Frontal cortex (tissue), 4 donors: ENCODE measurements around the gene B4GALNT3. TPM values are rescaled to one million over a fixed set of nuclear protein-coding genes. Genes with fewer than 3 reads are reported as not detected.

Experiments
- DNase-seq, 2 donors: peaks; one replicate each; pipeline ENCODE4 v3.0.0; 2012; ENCODE audit warnings: low spot score in 2 of 2
- FAIRE-seq: peaks from 2 replicates; lab custom pipeline; 2012; peaks lifted over from hg19 to GRCh38; lab: Jason Lieb, UNC
- total RNA-seq: library from RNA; depleted of rRNA; stranded (reverse); fragments of >200 nt; gene quantifications from one replicate; pipeline ENCODE4 v1.2.3, GENCODE V29; 2014
- donor health status: control.
- donor health status: control.
- donor health status: control.

The B4GALNT3 gene
- total RNA-seq, 1 donor from 2014 or later: 2.4 TPM

DNA sequence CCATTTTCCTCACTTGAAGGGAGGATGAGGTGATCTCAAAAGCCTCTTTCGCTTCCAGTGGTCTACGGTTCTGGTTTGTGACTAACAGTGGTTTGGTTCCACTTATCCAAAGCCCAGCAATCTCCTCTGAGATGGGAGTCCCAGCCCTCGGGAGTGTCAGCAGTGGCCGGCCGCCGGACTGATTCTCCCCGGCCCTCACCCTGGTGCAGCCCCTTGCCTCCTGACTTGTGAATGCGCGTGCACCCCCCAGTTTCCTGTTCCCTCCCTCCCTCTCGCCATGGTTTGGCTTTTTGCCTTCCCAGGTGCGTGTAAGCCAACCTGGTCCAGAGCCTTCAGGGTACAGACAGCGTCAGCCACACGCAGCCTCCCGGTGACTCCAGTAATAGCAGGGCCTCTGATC lies 74.5 kb downstream of the B4GALNT3 start:
- FAIRE-seq (no peak), DNase-seq (no peak)

DNA sequence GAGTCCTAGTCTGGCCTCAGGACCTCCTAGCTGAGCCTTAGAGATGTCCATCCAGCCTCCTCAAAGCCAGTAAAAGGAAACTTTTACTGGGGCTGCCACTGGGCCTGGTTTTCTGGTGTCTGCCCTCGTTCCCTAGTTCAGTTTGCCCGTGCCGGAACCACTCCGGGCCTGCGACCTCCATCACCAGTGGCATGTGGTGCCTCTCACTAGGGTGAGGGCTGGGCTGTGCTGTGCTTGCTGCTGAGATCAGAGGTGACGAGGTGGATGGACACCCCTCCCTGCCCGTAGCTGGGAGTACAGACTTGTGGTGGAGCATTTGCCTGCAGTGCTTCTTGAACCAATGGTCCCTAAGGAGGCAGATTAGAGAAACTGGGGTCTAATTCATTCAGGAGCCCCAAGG lies 75.7 kb downstream of the B4GALNT3 start:
- FAIRE-seq (no peak), DNase-seq (no peak)

DNA sequence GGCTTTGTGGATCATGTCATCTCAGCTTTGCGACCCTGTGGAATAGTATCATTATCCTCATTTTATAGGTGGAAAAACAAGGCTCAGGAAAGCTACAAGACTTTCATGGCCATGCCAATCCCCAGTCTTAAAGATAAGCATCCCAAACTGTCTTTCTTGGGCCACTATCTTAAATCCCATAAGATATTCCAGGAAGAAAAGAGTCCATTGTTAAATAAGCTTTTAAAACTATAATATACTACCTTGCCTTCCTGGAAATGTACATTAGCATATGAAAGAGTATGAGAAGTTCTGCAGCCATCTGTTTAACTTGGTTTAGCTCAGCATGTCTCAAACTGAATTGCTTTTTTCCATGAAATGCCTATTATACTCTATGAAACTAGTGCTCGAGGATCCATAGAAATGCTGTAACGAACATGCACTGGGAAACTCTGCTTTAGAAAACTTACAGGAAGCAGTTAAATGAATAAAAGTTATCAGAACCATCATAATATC lies 77.1 kb downstream of the B4GALNT3 start:
- DNase-seq (no peak), FAIRE-seq (no peak)

DNA sequence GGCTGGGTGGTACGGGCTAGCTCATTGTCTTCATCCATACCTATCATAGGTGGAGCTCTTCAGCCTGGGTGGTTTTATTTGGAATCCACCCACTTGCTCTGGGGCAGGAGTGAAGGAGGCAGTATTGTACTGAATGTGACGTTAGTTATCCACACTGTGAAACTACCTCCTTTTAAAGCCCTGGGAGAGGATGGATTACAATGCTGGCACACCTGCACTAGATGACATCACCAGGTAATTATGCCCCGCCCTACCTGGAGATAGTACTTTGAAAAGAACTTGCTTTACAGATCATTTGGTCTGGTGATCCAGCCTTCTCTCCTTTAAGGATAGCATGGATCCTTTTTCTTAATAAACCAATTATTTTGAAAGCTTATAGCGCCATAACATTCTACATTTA lies 78.0 kb downstream of the B4GALNT3 start:
- DNase-seq (no peak), FAIRE-seq (no peak)

DNA sequence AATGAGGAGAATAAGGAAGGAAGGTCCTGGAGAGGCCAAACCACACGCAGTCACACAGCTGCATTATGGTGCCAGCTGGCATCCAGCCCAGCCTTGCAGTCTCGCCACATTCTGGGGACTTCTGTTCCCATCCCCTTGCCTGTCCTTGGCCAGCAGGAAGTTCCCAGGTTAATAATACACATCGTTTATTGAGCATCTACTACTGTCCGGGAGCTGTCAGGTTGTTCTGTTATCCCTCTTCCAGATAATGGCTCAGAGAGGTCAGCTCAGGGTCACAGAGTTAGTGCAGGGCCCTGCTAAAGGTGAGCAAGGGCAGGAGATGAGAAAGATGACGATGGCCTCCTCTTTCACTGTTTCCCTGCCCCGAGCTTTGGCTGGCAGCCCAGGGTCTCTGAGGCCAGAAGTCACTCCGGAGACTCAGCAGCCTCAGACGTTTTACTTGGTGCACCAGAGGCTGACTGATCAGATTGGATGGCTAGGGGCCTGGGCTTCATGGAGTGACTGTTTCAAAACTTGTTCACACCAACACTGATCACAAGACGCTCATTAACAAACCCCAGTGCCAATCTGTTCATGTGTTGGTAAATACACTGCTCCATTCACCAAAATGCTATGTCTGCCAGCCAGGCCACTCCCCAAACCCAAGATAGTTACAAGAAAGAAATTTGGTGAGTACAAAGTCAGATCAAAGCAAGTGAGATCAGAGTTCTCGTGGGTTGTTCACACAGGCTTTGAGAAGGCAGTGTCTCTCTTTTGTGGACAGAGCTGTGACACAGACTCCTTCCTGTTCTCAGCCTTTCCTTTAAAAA lies 79.2 kb downstream of the B4GALNT3 start:
- DNase-seq: no peak
- no peak for FAIRE-seq

DNA sequence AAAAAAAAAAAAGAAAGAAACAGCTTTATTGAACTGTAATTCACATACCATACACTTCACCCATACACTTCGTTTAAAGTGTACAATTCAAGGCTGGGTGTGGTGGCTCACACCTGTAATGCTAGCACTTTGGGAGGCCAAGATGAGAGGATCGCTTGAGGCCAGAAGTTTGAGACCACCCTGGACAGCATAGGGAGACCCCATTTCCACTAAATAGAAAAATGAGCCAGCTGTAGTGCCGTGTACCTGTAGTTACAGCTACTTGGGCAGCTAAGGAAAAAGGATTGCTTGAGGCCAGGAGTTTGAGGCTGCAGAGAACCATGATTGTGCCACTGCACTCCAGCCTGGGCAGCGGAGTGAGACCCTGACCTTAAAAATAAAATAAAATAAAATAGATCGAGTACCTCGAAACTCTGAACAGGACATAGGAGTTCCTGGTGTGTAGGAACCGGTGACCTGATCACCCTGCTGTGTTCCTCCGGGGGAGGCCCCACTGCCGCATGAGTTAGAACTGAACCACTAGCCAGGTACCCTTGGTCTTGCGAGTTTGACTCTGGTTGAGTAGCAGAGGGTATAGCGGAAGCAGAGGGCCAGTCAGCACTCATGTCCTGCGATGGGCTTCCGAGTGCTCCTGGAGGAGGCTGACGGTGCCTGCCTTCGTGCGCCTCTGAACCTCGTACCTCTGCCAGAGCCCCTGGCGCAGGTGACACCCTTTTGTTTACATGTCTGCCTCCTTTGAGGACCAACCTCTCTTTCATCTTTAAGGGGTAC lies 80.0 kb downstream of the B4GALNT3 start:
- FAIRE-seq: no peak
- no peak for DNase-seq

DNA sequence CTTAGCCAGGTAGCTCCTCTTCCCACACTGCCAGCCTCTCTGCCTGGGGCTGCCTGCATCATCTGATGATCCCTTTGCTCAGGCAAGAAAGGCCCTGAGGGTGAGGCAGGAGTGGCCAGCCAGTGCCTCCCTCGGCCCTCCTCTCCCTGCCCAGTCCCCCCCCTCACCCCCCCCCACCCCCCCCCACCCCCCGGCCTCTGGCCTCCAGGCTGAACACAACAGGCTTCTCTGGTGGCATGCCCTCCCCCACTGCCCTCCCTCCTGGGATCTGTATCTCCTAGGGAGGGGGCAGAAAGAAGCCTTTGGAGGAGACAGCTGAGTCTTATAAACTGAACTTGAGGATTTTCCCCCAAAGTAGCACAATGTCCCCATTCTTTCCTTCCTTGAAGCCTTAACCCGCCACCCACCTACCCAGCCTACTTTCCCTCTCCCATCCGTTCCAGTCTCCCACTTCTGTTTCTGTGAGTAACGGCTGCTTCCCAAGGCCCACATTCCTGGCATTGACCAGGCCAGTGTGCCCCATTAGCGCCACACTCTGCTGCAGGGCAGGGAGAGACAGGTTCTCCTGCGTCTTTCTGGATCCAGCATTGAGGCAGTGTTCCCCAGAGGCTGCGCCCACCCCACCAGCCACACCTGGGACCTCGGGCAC lies 82.1 kb downstream of the B4GALNT3 start:
- DNase-seq: no peak
- FAIRE-seq: no peak

DNA sequence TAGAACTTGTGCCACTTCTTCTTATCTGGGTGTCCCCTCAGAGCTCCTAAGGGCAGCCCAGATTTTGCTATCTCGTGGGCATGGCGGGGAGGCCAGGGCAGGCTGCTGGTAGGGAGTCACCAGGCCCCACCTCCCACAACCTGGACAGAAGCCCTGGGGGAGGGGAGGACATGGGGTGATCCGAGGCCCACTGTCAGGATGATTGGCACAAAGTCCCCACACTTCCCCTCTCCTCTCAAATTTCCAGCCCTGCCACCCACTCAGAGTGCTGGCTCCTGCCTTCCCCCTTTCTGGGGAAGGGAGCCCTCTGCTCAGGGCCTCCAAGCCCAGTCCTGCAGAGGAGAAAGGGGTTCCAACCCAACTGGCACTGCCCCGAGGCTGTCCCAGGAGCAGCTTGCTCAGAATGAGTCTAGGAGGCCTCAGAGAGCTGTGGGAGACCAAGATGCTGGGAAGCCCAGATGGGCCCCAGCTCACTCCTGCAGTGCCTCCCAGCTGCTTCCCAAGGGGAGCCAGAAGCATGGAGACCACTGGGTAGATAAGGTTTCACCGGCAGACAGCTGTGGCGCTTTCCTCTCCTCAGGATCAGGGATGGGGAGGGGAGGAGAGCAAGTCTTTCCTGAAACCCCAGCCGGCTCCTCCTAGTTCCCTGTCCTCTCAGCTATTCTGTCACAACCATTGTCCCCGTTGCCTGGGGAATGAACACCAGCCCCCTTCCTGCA lies 82.8 kb downstream of the B4GALNT3 start:
- FAIRE-seq (no peak), DNase-seq (no peak)

DNA sequence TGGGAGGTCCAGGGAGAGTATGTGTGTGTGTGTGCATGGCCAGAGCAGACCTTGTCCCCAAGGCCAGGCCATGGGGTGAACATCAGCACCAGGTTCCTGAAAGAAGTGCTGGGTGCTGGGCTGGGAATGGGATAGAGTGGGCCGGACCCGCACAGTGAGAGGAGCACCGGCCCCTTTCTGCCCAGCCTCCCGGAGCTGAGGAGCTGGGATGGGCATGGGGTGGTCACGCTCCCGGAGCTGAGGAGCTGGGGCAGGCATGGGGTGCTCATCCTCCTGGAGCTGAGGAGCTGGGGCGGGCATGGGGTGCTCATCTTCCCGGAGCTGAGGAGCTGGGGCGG lies 83.3 kb downstream of the B4GALNT3 start:
- FAIRE-seq: no peak
- no peak for DNase-seq

DNA sequence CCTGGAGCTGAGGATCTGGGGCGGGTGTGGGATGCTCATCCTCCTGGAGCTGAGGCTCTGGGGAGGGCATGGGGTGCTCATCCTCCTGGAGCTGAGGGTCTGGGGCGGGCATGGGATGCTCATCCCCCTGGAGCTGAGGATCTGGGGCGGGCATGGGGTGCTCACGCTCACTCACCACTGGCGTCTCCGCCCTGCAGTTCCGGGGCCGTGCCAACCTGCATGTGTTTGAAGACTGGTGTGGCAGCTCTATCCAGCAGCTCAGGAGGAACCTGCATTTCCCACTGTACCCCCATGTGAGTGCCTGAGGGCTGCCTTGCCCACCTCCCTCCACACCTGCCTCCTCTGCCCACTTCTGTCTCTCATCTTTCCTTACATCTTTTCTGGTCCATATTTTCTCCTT lies 84.4 kb downstream of the B4GALNT3 start:
- FAIRE-seq: no peak
- no peak for DNase-seq

DNA sequence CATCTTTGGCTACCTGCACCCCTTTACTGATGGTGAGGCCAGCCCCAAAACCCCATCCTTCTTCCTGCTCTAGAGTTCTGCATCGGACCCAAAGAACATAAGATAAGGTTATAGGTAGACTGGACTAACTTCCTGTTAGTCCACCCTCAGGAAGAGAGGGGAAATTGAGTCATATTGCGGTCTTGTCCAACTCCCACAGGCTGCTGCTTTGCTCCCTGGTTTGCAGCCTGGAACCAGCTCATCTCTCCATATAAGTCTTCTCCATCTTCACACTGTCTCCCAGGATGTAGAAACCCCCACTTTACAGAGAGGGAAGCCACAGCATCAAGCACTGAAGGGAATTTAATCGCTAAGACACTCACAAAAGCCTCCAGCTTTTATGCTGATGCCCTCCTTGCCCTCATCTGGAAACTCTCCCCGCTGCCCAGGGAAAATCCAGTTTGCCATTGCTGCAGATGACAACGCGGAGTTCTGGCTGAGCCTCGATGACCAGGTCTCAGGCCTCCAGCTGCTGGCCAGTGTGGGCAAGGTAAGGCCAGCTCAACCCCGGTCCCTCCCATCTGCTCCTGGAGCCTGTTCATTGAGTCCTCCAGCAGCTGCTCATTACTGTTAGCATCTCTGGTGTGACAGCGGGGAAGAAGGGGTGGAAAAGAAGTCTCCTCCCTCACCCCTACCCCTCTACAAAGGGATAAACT lies 85.3 kb downstream of the B4GALNT3 start:
- DNase-seq (no peak), FAIRE-seq (no peak)

DNA sequence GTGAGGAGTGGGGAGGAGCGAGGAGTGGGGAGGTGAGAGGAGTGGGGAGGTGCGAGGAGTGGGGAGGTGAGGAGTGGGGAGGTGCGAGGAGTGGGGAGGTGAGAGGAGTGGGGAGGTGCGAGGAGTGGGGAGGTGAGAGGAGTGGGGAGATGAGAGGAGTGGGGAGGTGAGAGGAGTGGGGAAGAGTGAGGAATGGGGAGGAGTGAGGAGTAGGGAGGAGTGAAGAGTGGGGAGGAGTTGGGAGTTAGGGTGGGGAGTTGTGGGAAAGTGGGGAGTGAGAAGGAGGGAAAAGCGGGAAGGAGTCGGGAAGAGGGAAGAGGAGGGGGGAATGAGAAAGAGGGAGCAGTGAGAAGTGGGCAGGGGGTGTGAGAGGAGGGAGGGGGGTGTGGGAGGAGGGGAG lies 86.1 kb downstream of the B4GALNT3 start:
- FAIRE-seq (no peak), DNase-seq (no peak)

DNA sequence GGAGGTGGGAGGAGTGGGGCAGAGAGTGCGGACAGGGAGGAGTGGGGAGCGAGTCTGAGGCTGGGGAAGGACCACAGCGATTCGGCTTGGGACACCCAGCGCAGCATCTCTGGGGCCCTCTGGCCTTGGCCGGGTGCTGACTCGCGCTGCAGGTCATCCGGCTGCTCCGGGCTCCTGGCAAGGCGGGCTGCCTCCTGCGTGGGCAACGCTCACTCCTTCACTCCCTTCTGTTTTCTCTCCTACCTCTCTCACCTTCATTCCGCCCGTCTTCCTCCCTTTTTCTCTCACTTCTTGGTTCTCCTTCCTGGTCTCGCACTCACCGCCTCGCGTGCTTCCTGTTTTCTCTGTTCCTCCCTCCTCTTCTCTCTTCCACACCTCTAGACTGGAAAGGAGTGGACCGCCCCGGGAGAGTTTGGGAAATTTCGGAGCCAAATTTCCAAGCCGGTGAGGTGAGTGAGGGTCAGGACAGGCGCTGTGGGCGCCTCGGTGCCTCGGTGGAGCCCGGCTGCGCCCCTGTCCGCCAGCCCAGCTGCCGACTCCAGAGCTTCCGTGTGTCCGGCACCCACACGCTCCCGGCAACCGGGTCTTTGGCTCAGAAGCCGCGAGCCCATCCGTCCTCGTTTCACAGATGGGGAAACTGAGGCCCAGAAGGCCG lies 86.7 kb downstream of the B4GALNT3 start:
- no peak for FAIRE-seq

DNA sequence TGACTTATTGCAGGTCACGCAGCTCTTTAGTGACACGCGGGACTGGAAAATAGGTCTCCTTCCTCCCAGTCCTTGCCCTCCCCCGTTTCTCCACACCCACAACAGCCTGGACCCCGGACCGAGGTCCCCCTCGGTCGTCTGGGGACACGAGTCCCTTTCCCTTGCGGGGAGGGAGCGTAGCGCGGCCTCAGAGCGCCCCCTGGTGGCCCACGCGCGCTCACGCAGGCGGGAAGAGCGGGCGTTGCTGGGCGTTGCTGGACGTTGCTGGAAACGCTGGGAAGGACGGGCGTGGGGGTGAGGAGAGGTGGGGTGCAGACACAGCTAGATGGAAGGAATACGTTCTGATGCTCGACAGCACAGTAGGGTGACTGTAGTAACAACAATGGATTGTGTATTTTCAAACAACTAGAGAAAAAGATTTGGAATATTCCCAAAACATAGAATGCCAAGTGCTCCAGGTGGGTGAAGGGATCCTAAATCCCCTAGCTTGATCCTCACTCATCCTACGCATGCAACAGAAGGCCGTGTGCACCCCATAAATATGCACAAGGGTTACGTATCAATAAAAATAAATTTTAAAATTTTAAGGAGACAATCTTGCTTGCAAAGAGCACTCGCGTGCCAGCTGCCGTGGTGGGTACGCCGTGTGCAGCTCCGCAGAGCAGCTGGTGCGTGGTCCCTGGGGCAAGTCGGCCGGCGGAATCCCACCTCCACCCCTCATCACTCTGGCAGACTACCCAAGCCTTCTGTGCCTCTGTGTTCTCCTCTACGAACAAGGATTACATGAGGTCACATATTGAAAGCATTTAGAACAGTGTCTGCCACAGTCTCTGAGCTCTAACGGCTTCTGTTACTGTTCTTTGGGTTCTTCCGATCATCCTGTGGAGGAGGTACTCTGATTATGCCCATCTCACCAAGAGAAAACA lies 87.4 kb downstream of the B4GALNT3 start:
- FAIRE-seq: no peak
- DNase-seq: peak; percentile 84 to 90

More for the DNA sequence above, 86.7 kb downstream of the B4GALNT3 start:
- DNase-seq: no peak

DNA sequence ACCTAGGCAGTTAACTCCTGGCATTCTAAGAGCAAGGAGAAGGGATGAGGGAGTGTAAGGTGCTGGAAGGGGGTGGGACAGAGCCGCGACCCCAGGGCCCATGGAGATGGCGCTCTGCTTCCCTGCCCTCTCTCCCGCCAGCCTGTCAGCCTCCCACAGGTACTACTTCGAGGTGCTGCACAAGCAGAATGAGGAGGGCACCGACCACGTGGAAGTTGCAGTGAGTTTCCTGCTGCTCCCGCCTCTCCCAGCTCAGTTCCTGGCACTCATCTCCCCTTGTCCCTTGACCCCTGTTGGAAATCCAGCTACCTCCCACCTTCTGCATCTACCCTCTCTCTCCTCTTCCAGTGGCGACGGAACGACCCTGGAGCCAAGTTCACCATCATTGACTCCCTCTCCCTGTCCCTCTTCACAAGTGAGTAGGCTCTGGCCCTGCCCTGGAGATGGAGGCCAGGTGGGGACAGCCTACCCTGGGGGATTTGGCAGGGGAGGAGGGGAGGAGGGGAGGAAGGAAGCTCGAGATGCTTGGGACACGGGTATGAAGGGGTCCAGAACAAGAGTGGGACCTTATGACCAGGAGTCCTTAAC lies 88.2 kb downstream of the B4GALNT3 start:
- DNase-seq (no peak), FAIRE-seq (no peak)

DNA sequence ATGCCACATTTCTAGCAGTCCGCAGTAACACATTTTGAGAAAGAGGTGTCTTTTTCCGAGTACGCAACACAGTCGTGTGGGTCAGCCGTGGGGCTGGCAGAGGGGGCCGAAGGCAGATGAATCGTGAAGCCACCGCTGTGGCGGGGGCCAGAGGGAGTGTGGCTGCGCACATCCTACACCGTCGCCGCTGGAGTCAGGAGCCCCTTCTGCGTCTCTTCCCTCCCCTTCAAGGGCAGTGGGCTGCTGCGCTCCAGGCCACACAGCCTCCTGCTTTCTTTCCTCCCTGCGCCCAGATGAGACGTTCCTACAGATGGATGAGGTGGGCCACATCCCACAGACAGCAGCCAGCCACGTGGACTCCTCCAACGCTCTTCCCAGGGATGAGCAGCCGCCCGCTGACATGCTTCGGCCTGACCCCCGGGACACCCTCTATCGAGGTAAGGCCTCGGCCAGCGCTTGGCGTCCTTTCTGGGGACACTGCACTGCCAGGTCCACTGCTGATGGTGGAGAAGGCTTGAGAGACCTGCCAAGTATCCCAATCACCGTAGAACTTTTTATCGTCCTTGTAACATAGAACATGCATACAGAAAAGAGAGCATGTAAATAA lies 89.8 kb downstream of the B4GALNT3 start:
- no peak for FAIRE-seq
- DNase-seq: no peak
